ENCODE measurements around the gene DOCK3. TPM values are rescaled to one million over a fixed set of nuclear protein-coding genes. Genes with fewer than 3 reads are reported as not detected.

The DOCK3 gene
- total RNA-seq, 1 experiment from 2014 or later, result 5.6 TPM

- ATAC-seq, result no peak
- POLR2A ChIA-PET, result no interaction called here
- DNase-seq (ENCODE audit: low spot score), result no peak
- Mint-ChIP-seq H3K27ac (no peak overlapping the region), H3K36me3 (no peaks in the 10 kb centered on the region), H3K9me3 (peaks cover 9% of the 10 kb centered on the region; the same call in 1 of the 2 replicates), H3K4me1 (no peaks in the 10 kb centered on the region), H3K27me3 (ENCODE audit: low read depth) (no peaks in the 10 kb centered on the region; the same call in 1 of the 2 replicates), H3K4me3 (no peak overlapping the region)
- CTCF ChIA-PET, result interaction anchor here (0.9 to 1.4 kb wide), 2 partner anchors 11 to 260 kb away, joined by 3 to 7 read pairs; no protein-coding TSS in a partner anchor
- no peak for TF ChIP-seq CBFB (CRISPR knock-in tag; IDR thresholded peaks at IDR 0.05; ENCODE audit: low read depth)
- TF ChIP-seq SMAD3 (CRISPR knock-in tag; IDR thresholded peaks at IDR 0.05; ENCODE audit: borderline replicate concordance), result no peak
- no peak for TF ChIP-seq AR (CRISPR knock-in tag; IDR thresholded peaks at IDR 0.05)
- no peak for TF ChIP-seq CTCF (IDR thresholded peaks at IDR 0.05)
- TF ChIP-seq ARID4B (CRISPR knock-in tag; IDR thresholded peaks at IDR 0.05; ENCODE audit: borderline replicate concordance), result no peak
- no peak for TF ChIP-seq ZNF232 (CRISPR knock-in tag; IDR thresholded peaks at IDR 0.05)
- TF ChIP-seq TEAD1 (CRISPR knock-in tag; IDR thresholded peaks at IDR 0.05), result no peak
- TF ChIP-seq, protein P1, sequence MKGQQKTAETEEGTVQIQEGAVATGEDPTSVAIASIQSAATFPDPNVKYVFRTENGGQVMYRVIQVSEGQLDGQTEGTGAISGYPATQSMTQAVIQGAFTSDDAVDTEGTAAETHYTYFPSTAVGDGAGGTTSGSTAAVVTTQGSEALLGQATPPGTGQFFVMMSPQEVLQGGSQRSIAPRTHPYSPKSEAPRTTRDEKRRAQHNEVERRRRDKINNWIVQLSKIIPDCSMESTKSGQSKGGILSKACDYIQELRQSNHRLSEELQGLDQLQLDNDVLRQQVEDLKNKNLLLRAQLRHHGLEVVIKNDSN (CRISPR knock-in tag; IDR thresholded peaks at IDR 0.05), result no peak
- no peak for TF ChIP-seq ZNF671 (CRISPR knock-in tag; IDR thresholded peaks at IDR 0.05)
- no peak for TF ChIP-seq SMAD4 (CRISPR knock-in tag; IDR thresholded peaks at IDR 0.05)
- TF ChIP-seq NR1H2 (CRISPR knock-in tag; IDR thresholded peaks at IDR 0.05), result no peak
- TF ChIP-seq CREM (CRISPR knock-in tag; IDR thresholded peaks at IDR 0.05), result no peak
Observed at GRCh38 chr3:51360806-51361205, 686.1 kb downstream of the DOCK3 start.

DNA sequence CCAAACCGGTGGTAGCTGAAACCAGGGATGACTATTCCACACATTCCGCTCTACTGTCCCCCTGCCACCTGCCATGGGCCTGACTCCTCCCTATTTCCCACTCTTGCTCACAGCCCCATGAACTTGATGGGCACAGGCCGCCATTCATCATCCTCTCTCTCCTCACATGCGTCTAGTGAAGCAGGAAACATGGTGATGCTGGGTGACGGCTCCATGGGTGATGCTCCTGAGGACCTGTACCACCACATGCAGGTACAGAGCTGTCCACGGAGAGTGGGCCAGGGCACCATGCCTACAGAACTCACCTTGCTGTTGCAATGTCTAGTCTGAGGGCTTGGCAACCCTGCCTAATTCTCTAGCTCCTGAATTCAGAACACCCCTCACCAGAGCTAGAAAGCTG, 687.0 kb downstream of the DOCK3 start:
- H3K36me3 Mint-ChIP-seq, result peaks cover 2% of the 10 kb centered on the region
- no peak overlapping the region for H3K27ac Mint-ChIP-seq
- ATAC-seq, result no peak
- ChIA-PET POLR2A (no interaction called here), CTCF (interaction anchor here (0.9 to 1.4 kb wide), 2 partner anchors 10 to 261 kb away, joined by 3 to 7 read pairs; no protein-coding TSS in a partner anchor)
- H3K4me1 Mint-ChIP-seq, result no peaks in the 10 kb centered on the region
- H3K27me3 Mint-ChIP-seq (ENCODE audit: low read depth), result no peaks in the 10 kb centered on the region; the same call in 1 of the 2 replicates
- DNase-seq (ENCODE audit: low spot score), result no peak
- H3K4me3 Mint-ChIP-seq, result no peak overlapping the region
- TF ChIP-seq, protein P2, sequence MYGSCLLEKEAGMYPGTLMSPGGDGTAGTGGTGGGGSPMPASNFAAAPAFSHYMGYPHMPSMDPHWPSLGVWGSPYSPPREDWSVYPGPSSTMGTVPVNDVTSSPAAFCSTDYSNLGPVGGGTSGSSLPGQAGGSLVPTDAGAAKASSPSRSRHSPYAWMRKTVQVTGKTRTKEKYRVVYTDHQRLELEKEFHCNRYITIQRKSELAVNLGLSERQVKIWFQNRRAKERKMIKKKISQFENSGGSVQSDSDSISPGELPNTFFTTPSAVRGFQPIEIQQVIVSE (CRISPR knock-in tag; IDR thresholded peaks at IDR 0.05; ENCODE audit: borderline replicate concordance), result no peak
- TF ChIP-seq CBFB (CRISPR knock-in tag; IDR thresholded peaks at IDR 0.05; ENCODE audit: low read depth), result no peak
- TF ChIP-seq SMAD4 (CRISPR knock-in tag; IDR thresholded peaks at IDR 0.05), result no peak
- TF ChIP-seq, protein P3, sequence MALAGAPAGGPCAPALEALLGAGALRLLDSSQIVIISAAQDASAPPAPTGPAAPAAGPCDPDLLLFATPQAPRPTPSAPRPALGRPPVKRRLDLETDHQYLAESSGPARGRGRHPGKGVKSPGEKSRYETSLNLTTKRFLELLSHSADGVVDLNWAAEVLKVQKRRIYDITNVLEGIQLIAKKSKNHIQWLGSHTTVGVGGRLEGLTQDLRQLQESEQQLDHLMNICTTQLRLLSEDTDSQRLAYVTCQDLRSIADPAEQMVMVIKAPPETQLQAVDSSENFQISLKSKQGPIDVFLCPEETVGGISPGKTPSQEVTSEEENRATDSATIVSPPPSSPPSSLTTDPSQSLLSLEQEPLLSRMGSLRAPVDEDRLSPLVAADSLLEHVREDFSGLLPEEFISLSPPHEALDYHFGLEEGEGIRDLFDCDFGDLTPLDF (CRISPR knock-in tag; IDR thresholded peaks at IDR 0.05), result no peak
- no peak for TF ChIP-seq ZNF232 (CRISPR knock-in tag; IDR thresholded peaks at IDR 0.05)
- TF ChIP-seq, protein P4, sequence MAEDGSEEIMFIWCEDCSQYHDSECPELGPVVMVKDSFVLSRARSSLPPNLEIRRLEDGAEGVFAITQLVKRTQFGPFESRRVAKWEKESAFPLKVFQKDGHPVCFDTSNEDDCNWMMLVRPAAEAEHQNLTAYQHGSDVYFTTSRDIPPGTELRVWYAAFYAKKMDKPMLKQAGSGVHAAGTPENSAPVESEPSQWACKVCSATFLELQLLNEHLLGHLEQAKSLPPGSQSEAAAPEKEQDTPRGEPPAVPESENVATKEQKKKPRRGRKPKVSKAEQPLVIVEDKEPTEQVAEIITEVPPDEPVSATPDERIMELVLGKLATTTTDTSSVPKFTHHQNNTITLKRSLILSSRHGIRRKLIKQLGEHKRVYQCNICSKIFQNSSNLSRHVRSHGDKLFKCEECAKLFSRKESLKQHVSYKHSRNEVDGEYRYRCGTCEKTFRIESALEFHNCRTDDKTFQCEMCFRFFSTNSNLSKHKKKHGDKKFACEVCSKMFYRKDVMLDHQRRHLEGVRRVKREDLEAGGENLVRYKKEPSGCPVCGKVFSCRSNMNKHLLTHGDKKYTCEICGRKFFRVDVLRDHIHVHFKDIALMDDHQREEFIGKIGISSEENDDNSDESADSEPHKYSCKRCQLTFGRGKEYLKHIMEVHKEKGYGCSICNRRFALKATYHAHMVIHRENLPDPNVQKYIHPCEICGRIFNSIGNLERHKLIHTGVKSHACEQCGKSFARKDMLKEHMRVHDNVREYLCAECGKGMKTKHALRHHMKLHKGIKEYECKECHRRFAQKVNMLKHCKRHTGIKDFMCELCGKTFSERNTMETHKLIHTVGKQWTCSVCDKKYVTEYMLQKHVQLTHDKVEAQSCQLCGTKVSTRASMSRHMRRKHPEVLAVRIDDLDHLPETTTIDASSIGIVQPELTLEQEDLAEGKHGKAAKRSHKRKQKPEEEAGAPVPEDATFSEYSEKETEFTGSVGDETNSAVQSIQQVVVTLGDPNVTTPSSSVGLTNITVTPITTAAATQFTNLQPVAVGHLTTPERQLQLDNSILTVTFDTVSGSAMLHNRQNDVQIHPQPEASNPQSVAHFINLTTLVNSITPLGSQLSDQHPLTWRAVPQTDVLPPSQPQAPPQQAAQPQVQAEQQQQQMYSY (CRISPR knock-in tag; IDR thresholded peaks at IDR 0.05), result no peak
- no peak for TF ChIP-seq JAZF1 (CRISPR knock-in tag; IDR thresholded peaks at IDR 0.05)
- peaks cover 12% of the 10 kb centered on the region for H3K9me3 Mint-ChIP-seq

Data from WTC11 (cell line).